Measurements from ENCODE around the gene OR5M3. TPM values are rescaled to one million over a fixed set of nuclear protein-coding genes. Genes with fewer than 3 reads are reported as not detected.

Gene OR5M3
- total RNA-seq, 1 experiment from 2014 or later: not detected

DNA sequence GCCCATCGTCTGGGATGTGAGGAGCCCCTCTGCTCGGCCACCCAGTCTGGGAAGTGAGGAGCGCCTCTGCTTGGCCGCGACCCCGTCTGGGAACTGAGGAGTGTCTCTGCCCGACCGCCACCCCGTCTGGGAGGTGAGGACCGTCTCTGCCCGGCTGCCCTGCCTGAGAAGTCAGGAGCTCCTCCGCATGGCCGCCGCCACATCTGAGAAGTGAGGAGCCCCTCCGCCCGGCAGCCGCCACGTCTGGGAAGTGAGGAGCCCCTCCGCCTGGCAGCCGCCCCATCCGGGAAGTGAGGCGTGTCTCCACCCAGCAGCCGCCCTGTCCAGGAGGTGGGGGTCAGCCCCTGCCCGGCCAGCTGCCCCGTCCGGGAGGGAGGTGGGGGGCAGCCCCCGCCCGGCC is 23.9 kb upstream of the OR5M3 start:
- Mint-ChIP-seq H3K27me3 (ENCODE audit: unreplicated experiment) (no peaks in the 10 kb centered on the region), H3K4me1 (ENCODE audit: low read depth, unreplicated experiment) (no peaks in the 10 kb centered on the region), H3K9me3 (ENCODE audit: low read depth, unreplicated experiment) (peaks cover 10% of the 10 kb centered on the region), H3K36me3 (ENCODE audit: insufficient read depth, unreplicated experiment) (no peaks in the 10 kb centered on the region), H3K4me3 (ENCODE audit: low read depth, unreplicated experiment) (no peak overlapping the region), H3K27ac (ENCODE audit: unreplicated experiment) (no peak overlapping the region)
- intact Hi-C loops (cut with micrococcal nuclease; ENCODE audit: unreplicated experiment): no loop called here
- no peak for DNase-seq
- BruUV-seq (replicated peaks): no TSS peak
- CTCF ChIA-PET: no interaction called here
- TF ChIP-seq, protein P1, sequence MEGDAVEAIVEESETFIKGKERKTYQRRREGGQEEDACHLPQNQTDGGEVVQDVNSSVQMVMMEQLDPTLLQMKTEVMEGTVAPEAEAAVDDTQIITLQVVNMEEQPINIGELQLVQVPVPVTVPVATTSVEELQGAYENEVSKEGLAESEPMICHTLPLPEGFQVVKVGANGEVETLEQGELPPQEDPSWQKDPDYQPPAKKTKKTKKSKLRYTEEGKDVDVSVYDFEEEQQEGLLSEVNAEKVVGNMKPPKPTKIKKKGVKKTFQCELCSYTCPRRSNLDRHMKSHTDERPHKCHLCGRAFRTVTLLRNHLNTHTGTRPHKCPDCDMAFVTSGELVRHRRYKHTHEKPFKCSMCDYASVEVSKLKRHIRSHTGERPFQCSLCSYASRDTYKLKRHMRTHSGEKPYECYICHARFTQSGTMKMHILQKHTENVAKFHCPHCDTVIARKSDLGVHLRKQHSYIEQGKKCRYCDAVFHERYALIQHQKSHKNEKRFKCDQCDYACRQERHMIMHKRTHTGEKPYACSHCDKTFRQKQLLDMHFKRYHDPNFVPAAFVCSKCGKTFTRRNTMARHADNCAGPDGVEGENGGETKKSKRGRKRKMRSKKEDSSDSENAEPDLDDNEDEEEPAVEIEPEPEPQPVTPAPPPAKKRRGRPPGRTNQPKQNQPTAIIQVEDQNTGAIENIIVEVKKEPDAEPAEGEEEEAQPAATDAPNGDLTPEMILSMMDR (IDR thresholded peaks at IDR 0.05; ENCODE audit: unreplicated experiment): no peak

DNA sequence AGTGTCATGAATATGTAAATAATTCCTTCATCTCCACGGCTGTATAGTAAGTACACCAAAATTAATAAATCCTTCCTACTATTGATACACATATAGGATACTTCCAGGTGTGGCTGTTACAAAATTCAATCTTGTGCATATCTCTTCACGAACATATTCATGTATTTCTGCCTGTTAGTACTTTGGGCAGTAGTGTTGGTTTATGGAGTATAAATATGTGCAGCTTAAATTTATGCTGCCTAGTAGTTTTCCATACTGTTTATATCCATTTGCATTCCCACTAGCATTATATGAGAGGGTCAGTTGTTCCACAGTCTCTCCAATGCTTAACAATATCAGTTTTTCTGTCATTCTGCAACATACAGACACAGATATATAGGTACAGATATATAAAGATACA is 22.0 kb upstream of the OR5M3 start:
- Mint-ChIP-seq H3K9me3 (ENCODE audit: low read depth, unreplicated experiment) (peaks cover 8% of the 10 kb centered on the region), H3K4me1 (ENCODE audit: low read depth, unreplicated experiment) (no peaks in the 10 kb centered on the region), H3K27ac (ENCODE audit: unreplicated experiment) (no peak overlapping the region), H3K36me3 (ENCODE audit: insufficient read depth, unreplicated experiment) (no peaks in the 10 kb centered on the region), H3K4me3 (ENCODE audit: low read depth, unreplicated experiment) (no peak overlapping the region), H3K27me3 (ENCODE audit: unreplicated experiment) (no peaks in the 10 kb centered on the region)
- CTCF ChIA-PET: no interaction called here
- BruUV-seq (replicated peaks): no TSS peak
- intact Hi-C loops (cut with micrococcal nuclease; ENCODE audit: unreplicated experiment): no loop called here
- no peak for DNase-seq
- TF ChIP-seq, protein P1 (IDR thresholded peaks at IDR 0.05; ENCODE audit: unreplicated experiment): no peak

DNA sequence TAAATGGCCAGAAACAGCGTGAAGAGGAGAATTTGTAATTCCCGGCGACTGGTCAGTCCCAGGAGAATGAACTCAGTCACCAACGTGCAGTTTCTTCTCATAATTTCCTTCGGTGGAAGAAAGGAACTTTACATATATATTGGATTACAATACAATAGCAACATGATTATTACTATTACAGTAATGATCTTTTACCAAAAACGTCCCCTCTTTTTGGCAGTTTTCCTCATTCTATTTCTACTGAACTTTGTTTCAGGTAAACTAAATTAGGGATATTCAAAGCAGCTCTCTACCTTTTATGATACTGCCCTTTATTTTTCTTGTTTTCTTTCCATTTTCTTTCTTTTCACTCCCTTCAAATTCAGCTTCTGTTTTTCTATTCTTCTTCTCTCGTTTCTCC is 18.1 kb upstream of the OR5M3 start, which contains the start of gene OR5M8:
Gene OR5M8 (minus strand): TSS at position 101 of the 400 bp plus-strand sequence. CDS start 0 bp downstream, at position 101.
- no peaks in the 10 kb centered on the region for H3K36me3 Mint-ChIP-seq (ENCODE audit: insufficient read depth, unreplicated experiment)

GRCh38 chr11:56486801-56487200 is 13.6 kb upstream of the OR5M3 start:
- Mint-ChIP-seq H3K9me3 (ENCODE audit: low read depth, unreplicated experiment) (peaks cover 7% of the 10 kb centered on the region), H3K4me1 (ENCODE audit: low read depth, unreplicated experiment) (no peaks in the 10 kb centered on the region), H3K27ac (ENCODE audit: unreplicated experiment) (no peak overlapping the region), H3K27me3 (ENCODE audit: unreplicated experiment) (no peaks in the 10 kb centered on the region), H3K4me3 (ENCODE audit: low read depth, unreplicated experiment) (no peak overlapping the region), H3K36me3 (ENCODE audit: insufficient read depth, unreplicated experiment) (no peaks in the 10 kb centered on the region)
- BruUV-seq (replicated peaks): no TSS peak
- DNase-seq: no peak
- CTCF ChIA-PET: no interaction called here
- TF ChIP-seq, protein P1 (IDR thresholded peaks at IDR 0.05; ENCODE audit: unreplicated experiment): no peak
- intact Hi-C loops (cut with micrococcal nuclease; ENCODE audit: unreplicated experiment): no loop called here

More for the DNA sequence above, 18.1 kb upstream of the OR5M3 start, which contains the start of gene OR5M8:
- peaks cover 7% of the 10 kb centered on the region for H3K9me3 Mint-ChIP-seq (ENCODE audit: low read depth, unreplicated experiment)
- DNase-seq: no peak
- TF ChIP-seq, protein P1 (IDR thresholded peaks at IDR 0.05; ENCODE audit: unreplicated experiment): no peak
- H3K4me1 Mint-ChIP-seq (ENCODE audit: low read depth, unreplicated experiment): no peaks in the 10 kb centered on the region
- intact Hi-C loops (cut with micrococcal nuclease; ENCODE audit: unreplicated experiment): no loop called here
- no peak within 1 kb of the TSS for H3K27ac Mint-ChIP-seq (ENCODE audit: unreplicated experiment)
- no TSS peak for BruUV-seq (replicated peaks)
- no peak within 1 kb of the TSS for H3K4me3 Mint-ChIP-seq (ENCODE audit: low read depth, unreplicated experiment)
- CTCF ChIA-PET: no interaction called here
- no peaks in the 10 kb centered on the region for H3K27me3 Mint-ChIP-seq (ENCODE audit: unreplicated experiment)

Measured in Calu3 (cell line).